Panc1 (cell line): Measurements from ENCODE around the gene TAOK1. TPM values are rescaled to one million over a fixed set of nuclear protein-coding genes. Genes with fewer than 3 reads are reported as not detected.

Source experiments
- ATAC-seq: fragments of 200-7000 bp; cut with Tn5 transposase; 2 replicates; pipeline ENCODE4 v1.9.1; 2020; ENCODE audit warnings: mild to moderate bottlenecking, moderate library complexity
- BruUV-seq: library from RNA; stranded (reverse); fragments of 400-500 nt; replicated peaks from 2 replicates; lab custom pipeline; 2021; lab: Mats Ljungman, UMichigan
- CTCF ChIA-PET: fragments of 300-600 bp; sonication (Branson Sonifier 250); formaldehyde crosslinking; loops from one replicate; lab custom pipeline; 2022; ENCODE audit warnings: antibody characterized with exemption; lab: Charles Lee
- POLR2A ChIA-PET: fragments of 300-600 bp; sonication (Branson Sonifier 250); formaldehyde crosslinking; loops from one replicate; lab custom pipeline; 2022; ENCODE audit warnings: antibody characterized with exemption; lab: Charles Lee
- DNase-seq: peaks from one replicate; pipeline ENCODE4 v3.0.0-alpha.2; 2010; ENCODE audit warnings: low read depth, low spot score
- H3K27ac ChIP-seq: 2 replicates; pipeline ENCODE4 v1.5.1; 2011; ENCODE audit warnings: mild to moderate bottlenecking, low read length, inconsistent platforms
- H3K27me3 ChIP-seq: fragments of 200-500 bp; sonication (Bioruptor generic); 2 replicates; pipeline ENCODE4 v1.6.0; 2014; ENCODE audit warnings: low read length, inconsistent platforms; ENCODE audit not compliant: control insufficient read depth, insufficient read depth
- H3K36me3 ChIP-seq: fragments of 200-500 bp; sonication (Bioruptor generic); 2 replicates; pipeline ENCODE4 v1.5.1; 2014; ENCODE audit warnings: inconsistent platforms, mild to moderate bottlenecking, low read length, moderate library complexity; ENCODE audit not compliant: control insufficient read depth, insufficient read depth
- H3K4me1 ChIP-seq: 2 replicates; pipeline ENCODE4 v1.5.1; 2011; ENCODE audit warnings: inconsistent platforms, mild to moderate bottlenecking, low read length, moderate library complexity; ENCODE audit not compliant: control insufficient read depth, insufficient read depth
- H3K4me3 ChIP-seq, 2 experiments: 2 replicates each; pipeline ENCODE4 v1.5.1; 2011 to 2012; ENCODE audit warnings: low read depth in 2 of 2, low read length in 2 of 2, mild to moderate bottlenecking in 2 of 2, inconsistent platforms in 1 of 2, moderate library complexity in 1 of 2
- H3K9me3 ChIP-seq: fragments of 200-500 bp; sonication (Bioruptor generic); 2 replicates; pipeline ENCODE4 v1.5.1; 2014; ENCODE audit warnings: low read depth, mild to moderate bottlenecking, inconsistent platforms, low read length, moderate library complexity; ENCODE audit not compliant: control insufficient read depth, insufficient read depth
- CTCF ChIP-seq: fragments of 450-650 bp; IDR thresholded peaks from 2 replicates; pipeline ENCODE4 v1.5.1; 2017; ENCODE audit warnings: mild to moderate bottlenecking
- POLR2AphosphoS5 ChIP-seq: IDR thresholded peaks from 2 replicates; pipeline ENCODE4 v1.6.1; 2012; ENCODE audit warnings: mild to moderate bottlenecking, low read depth, low read length, moderate library complexity
- SIN3A ChIP-seq: IDR thresholded peaks from 2 replicates; pipeline ENCODE4 v1.6.1; 2012; ENCODE audit warnings: low read depth, mild to moderate bottlenecking, low read length, moderate library complexity, borderline replicate concordance; ENCODE audit not compliant: insufficient read depth
- TCF7L2 ChIP-seq: IDR thresholded peaks from 2 replicates; pipeline ENCODE4 v1.6.1; 2011; ENCODE audit warnings: mild to moderate bottlenecking, low read depth, low read length, inconsistent platforms
- in situ Hi-C: cut with HindIII; loops from 2 replicates; pipeline ENCODE4 v1.10.0; 2016; ENCODE audit warnings: low sequenced_read_pairs, low pct_unique_long_range_greater_than_20kb
- intact Hi-C: fragments of 100-400 bp; cut with micrococcal nuclease; formaldehyde crosslinking; loops from one replicate; pipeline ENCODE4 v1.10.0; 2022; ENCODE audit not compliant: unreplicated experiment
- total RNA-seq: library from RNA; stranded (reverse); gene quantifications from one replicate; pipeline ENCODE4 v1.2.1, GENCODE V29; 2021; ENCODE audit not compliant: unreplicated experiment
- TF ChIP-seq, protein P1 (sequence below), 2 experiments: IDR thresholded peaks; 2 replicates each; pipeline ENCODE4 v1.6.1; 2011 to 2012; ENCODE audit warnings: low read depth in 2 of 2, control low read depth in 1 of 2, low read length in 1 of 2, mild to moderate bottlenecking in 1 of 2, moderate library complexity in 1 of 2; ENCODE audit not compliant: insufficient read depth in 1 of 2

The TAOK1 gene
- total RNA-seq, 1 experiment from 2014 or later: 111 TPM

- TF ChIP-seq TCF7L2 (no peak), CTCF (no peak), SIN3A (no peak), POLR2AphosphoS5 (no peak)
- TF ChIP-seq, protein P1, sequence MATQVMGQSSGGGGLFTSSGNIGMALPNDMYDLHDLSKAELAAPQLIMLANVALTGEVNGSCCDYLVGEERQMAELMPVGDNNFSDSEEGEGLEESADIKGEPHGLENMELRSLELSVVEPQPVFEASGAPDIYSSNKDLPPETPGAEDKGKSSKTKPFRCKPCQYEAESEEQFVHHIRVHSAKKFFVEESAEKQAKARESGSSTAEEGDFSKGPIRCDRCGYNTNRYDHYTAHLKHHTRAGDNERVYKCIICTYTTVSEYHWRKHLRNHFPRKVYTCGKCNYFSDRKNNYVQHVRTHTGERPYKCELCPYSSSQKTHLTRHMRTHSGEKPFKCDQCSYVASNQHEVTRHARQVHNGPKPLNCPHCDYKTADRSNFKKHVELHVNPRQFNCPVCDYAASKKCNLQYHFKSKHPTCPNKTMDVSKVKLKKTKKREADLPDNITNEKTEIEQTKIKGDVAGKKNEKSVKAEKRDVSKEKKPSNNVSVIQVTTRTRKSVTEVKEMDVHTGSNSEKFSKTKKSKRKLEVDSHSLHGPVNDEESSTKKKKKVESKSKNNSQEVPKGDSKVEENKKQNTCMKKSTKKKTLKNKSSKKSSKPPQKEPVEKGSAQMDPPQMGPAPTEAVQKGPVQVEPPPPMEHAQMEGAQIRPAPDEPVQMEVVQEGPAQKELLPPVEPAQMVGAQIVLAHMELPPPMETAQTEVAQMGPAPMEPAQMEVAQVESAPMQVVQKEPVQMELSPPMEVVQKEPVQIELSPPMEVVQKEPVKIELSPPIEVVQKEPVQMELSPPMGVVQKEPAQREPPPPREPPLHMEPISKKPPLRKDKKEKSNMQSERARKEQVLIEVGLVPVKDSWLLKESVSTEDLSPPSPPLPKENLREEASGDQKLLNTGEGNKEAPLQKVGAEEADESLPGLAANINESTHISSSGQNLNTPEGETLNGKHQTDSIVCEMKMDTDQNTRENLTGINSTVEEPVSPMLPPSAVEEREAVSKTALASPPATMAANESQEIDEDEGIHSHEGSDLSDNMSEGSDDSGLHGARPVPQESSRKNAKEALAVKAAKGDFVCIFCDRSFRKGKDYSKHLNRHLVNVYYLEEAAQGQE (IDR thresholded peaks at IDR 0.05; ENCODE audit: insufficient read depth in 1 of 2, low read depth in 2 of 2, low read length in 1 of 2): no peak
- DNase-seq: no peak
- no peaks in the 10 kb centered on the region for H3K27me3 ChIP-seq
- intact Hi-C loops (no loop called here), in situ Hi-C loops (no loop called here)
- BruUV-seq: no TSS peak
- ATAC-seq: no peak
- H3K36me3 ChIP-seq: no peaks in the 10 kb centered on the region
- ChIA-PET POLR2A (interaction anchor here (0.7 kb wide), 1 partner anchor 42 kb away, joined by 3 read pairs; no protein-coding TSS in a partner anchor), CTCF (interaction anchor here (0.6 kb wide), 1 partner anchor 224 kb away, joined by 8 read pairs; no protein-coding TSS in a partner anchor)
- no peak overlapping the region for H3K4me3 ChIP-seq
- no peaks in the 10 kb centered on the region for H3K9me3 ChIP-seq
- no peak overlapping the region for H3K27ac ChIP-seq
- H3K4me1 ChIP-seq: no peaks in the 10 kb centered on the region
Measured at GRCh38 chr17:29352146-29352545, 38.0 kb upstream of the TAOK1 start.

GRCh38 chr17:29357232-29357631 lies 32.9 kb upstream of the TAOK1 start:
- no peak for ATAC-seq
- Histone ChIP-seq H3K36me3 (no peaks in the 10 kb centered on the region), H3K4me1 (0 out of 2 replicates have a peak, but pooled peaks cover 2% of the 10 kb centered on the region), H3K4me3 (no peak overlapping the region), H3K27me3 (no peaks in the 10 kb centered on the region), H3K9me3 (no peaks in the 10 kb centered on the region), H3K27ac (no peak overlapping the region)
- TF ChIP-seq, protein P1 (IDR thresholded peaks at IDR 0.05; ENCODE audit: insufficient read depth in 1 of 2, low read depth in 2 of 2, low read length in 1 of 2): no peak
- TF ChIP-seq CTCF (no peak), SIN3A (no peak), TCF7L2 (no peak), POLR2AphosphoS5 (no peak)
- no peak for DNase-seq
- ChIA-PET POLR2A (no interaction called here), CTCF (no interaction called here)
- intact Hi-C loops: no loop called here
- in situ Hi-C loops: no loop called here
- BruUV-seq: no TSS peak
